HG03066 (cell line): ENCODE data around the gene SCUBE1.

Experiments used
- ATAC-seq: cut with Tn5 transposase; IDR thresholded peaks from one replicate; pipeline ENCODE4 v1.9.1; 2021; ENCODE audit warnings: low read depth; ENCODE audit not compliant: unreplicated experiment

The SCUBE1 gene

DNA sequence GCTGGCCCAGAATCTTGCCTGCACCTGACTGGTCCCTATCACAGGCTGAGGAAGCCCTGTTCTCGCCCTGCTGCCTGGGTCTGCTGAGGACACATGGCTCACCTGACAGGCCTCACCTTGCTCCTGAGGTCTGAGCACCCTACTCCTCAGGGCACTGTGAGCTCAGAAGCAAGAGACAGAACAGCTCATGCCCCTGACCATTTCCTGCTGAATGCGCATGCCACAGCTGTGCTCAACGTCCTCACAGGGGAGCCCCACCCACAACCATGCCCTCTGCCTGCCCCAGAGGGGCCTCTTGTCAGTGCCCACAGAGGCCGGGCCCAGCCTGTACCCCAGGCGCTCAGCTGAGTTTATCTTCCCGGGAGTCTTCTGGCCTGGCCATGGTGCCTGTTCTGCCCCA, 194.6 kb downstream of the SCUBE1 start:
- ATAC-seq = no peak

DNA sequence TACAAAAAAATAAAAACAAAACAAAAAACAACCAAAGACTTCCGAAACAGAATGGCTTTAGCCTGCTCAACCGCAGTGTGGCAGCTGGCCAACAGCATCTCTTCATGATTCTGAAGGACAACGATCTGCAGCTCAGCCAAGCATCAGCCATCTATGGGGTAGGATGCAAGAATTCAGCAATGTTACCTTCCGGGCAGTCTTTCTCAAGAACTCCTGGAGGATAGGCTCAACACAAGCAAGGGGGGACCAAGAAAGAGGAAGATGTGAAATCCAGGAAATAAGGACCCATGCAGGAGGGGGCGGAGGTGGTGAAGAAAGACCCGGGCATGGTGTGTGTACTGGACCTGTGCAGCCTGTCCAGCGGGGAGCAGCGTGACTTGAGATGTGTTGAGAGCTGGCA, 195.4 kb downstream of the SCUBE1 start:
- no peak for ATAC-seq
